Thymus (tissue), 11 donors: Measurements from ENCODE around the gene LRIG1. TPM values are rescaled to one million over a fixed set of nuclear protein-coding genes. Genes with fewer than 3 reads are reported as not detected.
"Not testable (repeated sequence)": the region's sequence is repeated elsewhere in the genome, so short reads cannot be mapped to it uniquely, and the experiment has no call there.

Experiments
- DNase-seq, 9 donors: peaks; one replicate each; pipeline ENCODE4 v3.0.0-alpha.2; 2013; ENCODE audit warnings: low spot score in 9 of 9, low read depth in 6 of 9, missing footprints in 1 of 9
- H3K27ac ChIP-seq, 2 donors: one replicate each; pipeline ENCODE4 v1.5.1; 2013; ENCODE audit warnings: control low read depth in 1 of 2, low read depth in 1 of 2, low read length in 1 of 2, mild to moderate bottlenecking in 1 of 2, moderate library complexity in 1 of 2
- H3K27me3 ChIP-seq, 2 donors: one replicate each; pipeline ENCODE4 v1.5.1; 2013; ENCODE audit warnings: low read length in 1 of 2; ENCODE audit not compliant: control insufficient read depth in 2 of 2, insufficient read depth in 1 of 2
- H3K36me3 ChIP-seq, 2 donors: one replicate each; pipeline ENCODE4 v1.5.1; 2013; ENCODE audit warnings: low read length in 1 of 2, mild to moderate bottlenecking in 1 of 2, moderate library complexity in 1 of 2; ENCODE audit not compliant: control insufficient read depth in 2 of 2, insufficient read depth in 2 of 2
- H3K4me1 ChIP-seq, 2 donors: one replicate each; pipeline ENCODE4 v1.5.1; 2013; ENCODE audit warnings: low read length in 2 of 2; ENCODE audit not compliant: control insufficient read depth in 2 of 2, insufficient read depth in 2 of 2
- H3K4me3 ChIP-seq, 2 donors: one replicate each; pipeline ENCODE4 v1.5.1; 2013; ENCODE audit warnings: low read length in 2 of 2, control low read depth in 1 of 2, mild to moderate bottlenecking in 1 of 2
- H3K9me3 ChIP-seq, 2 donors: one replicate each; pipeline ENCODE4 v1.5.1; 2013; ENCODE audit warnings: low read length in 1 of 2, mild to moderate bottlenecking in 1 of 2; ENCODE audit not compliant: control insufficient read depth in 2 of 2, insufficient read depth in 1 of 2
- WGBS: extraction: QIAGEN DNeasy Blood & Tissue Kit; methylation state at CpG from one replicate; pipeline ENCODE4 v1.1.7; 2013; 5-methylcytosine and 5-hydroxymethylcytosine counted together
- polyA plus RNA-seq: library from polyadenylated mRNA; stranded (reverse); fragments of 200-250 nt; gene quantifications from one replicate; pipeline ENCODE4 v1.2.3, GENCODE V29; 2013
- total RNA-seq: library from RNA; stranded (reverse); fragments of 120-200 nt; gene quantifications from one replicate; pipeline ENCODE4 v1.2.4, GENCODE V29; 2013
- donor health status: healthy.

LRIG1 gene
- total and polyA plus RNA-seq, 2 donors: 8.8 to 10.9 TPM

DNA sequence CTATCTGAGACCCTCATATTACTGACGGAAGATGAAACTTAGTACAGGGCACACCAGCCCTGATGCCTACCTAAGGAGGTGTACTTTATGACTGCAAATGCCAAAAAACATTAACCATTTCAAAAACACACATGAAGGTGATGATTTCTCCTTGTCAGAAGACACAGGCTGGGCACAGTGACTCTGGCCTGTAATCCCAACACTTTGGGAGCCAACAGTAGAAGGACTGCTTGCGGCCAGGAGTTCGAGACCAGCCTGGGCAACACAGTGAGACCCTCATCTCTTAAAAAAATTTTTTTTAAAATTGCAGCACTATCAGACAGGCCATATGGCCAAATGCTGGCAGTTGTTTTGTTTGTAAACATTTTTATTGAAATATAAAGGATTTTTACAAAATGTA, 73.5 kb downstream of the LRIG1 start:
- WGBS: 97% methylated on average over 3 of the region's 3 CpGs
- no peaks in the 10 kb centered on the region for H3K27me3 ChIP-seq
- H3K9me3 ChIP-seq: no peaks in the 10 kb centered on the region
- no peak overlapping the region for H3K27ac ChIP-seq
- H3K4me1 ChIP-seq: no peaks in the 10 kb centered on the region
- no peak overlapping the region for H3K4me3 ChIP-seq
- DNase-seq: no peak
- no peaks in the 10 kb centered on the region for H3K36me3 ChIP-seq

DNA sequence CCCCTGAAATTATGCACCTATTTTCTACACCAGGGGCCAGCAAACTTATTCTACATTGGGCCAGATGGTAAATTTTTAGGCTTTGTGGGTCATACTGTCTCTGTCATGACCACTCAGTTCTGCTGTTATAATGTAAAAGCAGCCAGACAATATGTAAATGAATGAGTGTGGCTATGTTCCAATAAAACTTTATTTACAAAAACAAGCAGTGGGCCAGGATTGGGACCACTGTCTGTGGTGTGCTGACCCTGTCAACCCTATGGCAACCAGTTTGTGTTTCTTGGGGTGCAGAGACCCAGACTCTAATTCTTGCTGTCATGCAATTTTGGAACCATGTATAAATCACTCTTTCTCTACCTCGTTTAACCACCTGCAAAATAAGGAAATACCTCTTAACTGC, 74.7 kb downstream of the LRIG1 start:
- Histone ChIP-seq H3K27ac (no peak overlapping the region), H3K4me3 (no peak overlapping the region), H3K27me3 (no peaks in the 10 kb centered on the region), H3K4me1 (no peaks in the 10 kb centered on the region), H3K36me3 (no peaks in the 10 kb centered on the region), H3K9me3 (peaks cover 1 to 9% of the 10 kb centered on the region in 2 donors)
- 52% methylated on average over 1 of the region's 1 CpG for WGBS
- DNase-seq: no peak

DNA sequence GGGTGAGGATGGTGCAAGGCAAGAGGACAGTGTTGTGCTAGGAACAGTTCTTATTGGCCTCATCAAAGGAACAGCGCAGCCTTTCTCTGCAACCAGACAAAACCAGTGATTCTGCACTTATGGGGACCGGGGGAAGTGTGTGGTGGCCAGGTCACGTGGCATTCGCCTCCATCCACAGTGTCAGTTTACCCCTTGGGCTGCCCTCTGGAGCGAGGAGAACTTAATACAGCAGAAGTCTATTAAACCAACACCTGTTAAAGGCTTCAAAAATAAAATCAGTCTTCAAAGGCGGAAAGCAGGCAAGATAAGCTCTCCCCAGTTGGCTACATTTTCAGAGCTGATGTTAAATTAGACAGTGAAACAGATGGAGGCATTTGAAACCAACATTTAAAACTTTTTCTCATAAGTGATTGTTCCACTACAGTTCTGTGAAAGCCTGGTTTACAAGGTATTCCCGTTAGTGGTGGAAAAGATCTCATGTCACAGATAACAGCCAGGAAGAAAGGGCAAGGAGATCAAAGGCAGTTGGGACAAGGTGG, 75.2 kb downstream of the LRIG1 start:
- DNase-seq: no peak
- WGBS: 89% methylated on average over 7 of the region's 7 CpGs
- Histone ChIP-seq H3K27me3 (no peaks in the 10 kb centered on the region), H3K27ac (no peak overlapping the region), H3K4me1 (no peaks in the 10 kb centered on the region), H3K36me3 (no peaks in the 10 kb centered on the region), H3K4me3 (no peak overlapping the region), H3K9me3 (peaks cover 1 to 13% of the 10 kb centered on the region in 2 donors)

DNA sequence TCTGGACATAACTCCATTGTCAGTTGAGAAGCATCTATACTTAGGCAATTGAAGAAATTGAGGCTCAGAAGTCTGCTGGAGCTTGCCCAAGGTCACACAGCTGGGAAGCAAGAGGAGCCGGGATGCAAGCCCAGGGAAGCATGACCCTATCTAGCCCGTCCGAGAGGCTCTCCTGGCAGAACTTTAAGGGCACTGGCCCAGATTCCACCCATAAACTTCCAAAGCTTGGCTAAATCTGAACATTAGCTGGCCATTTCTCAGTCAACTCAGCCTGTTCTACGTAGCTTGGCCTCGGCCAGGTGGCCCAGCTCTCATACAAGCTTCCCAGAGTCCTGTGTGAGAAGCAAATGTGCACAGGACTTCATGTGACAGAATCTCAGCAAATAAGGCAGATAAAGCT, 75.8 kb downstream of the LRIG1 start:
- Histone ChIP-seq H3K27me3 (no peaks in the 10 kb centered on the region), H3K4me3 (no peak overlapping the region), H3K27ac (no peak overlapping the region), H3K4me1 (no peaks in the 10 kb centered on the region), H3K36me3 (no peaks in the 10 kb centered on the region), H3K9me3 (peaks cover 1 to 14% of the 10 kb centered on the region in 2 donors)
- DNase-seq: no peak
- 96% methylated on average over 5 of the region's 5 CpGs for WGBS

DNA sequence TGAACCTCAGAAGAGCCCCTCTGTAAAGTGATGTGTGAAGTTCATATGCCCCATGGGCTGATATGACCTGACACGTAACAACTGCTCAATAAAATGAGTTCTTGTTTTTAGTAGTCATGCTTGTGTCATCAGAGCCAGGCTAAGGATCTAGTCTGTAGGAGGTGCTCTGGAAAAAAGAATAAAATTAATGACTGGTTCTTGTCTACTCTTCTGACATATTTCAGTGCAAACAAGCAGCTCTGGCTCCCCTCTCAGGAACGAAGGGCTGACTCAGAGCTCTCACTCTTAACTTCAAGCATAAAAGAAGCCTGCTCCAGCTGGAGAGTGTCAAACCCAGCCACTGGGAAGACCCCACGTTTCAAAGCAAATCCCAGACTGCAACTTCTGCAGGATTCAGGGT, 77.0 kb downstream of the LRIG1 start:
- Histone ChIP-seq H3K4me3 (no peak overlapping the region), H3K36me3 (no peaks in the 10 kb centered on the region), H3K9me3 (peaks cover 1 to 14% of the 10 kb centered on the region in 2 donors), H3K27me3 (no peaks in the 10 kb centered on the region), H3K4me1 (no peaks in the 10 kb centered on the region), H3K27ac (no peak overlapping the region)
- DNase-seq: no peak
- 77% methylated on average over 3 of the region's 3 CpGs for WGBS

DNA sequence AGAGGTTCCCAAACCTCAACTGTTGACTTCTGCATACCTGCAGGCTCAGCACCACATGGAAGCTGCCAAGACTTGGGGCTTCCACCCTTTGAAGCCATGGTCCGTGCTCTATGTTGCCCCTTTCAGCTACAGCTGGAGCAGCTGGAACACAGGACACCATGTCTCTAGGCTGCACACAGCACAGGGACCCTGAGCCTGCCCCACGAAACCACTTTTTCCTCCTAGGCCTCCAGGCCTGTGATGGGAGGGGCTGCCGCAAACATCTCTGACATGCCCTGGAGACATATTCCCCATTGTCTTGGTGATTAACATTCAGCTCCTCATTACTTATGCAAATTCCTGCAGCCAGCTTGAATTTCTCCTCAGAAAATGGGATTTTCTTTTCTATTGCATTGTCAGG, 78.9 kb downstream of the LRIG1 start:
- WGBS: over 99% methylated on average over 3 of the region's 3 CpGs
- not testable (repeated sequence) for H3K36me3 ChIP-seq, H3K4me1 ChIP-seq, H3K27ac ChIP-seq, DNase-seq, H3K4me3 ChIP-seq, H3K27me3 ChIP-seq
- peaks cover 1 to 14% of the 10 kb centered on the region in 2 donors for H3K9me3 ChIP-seq

DNA sequence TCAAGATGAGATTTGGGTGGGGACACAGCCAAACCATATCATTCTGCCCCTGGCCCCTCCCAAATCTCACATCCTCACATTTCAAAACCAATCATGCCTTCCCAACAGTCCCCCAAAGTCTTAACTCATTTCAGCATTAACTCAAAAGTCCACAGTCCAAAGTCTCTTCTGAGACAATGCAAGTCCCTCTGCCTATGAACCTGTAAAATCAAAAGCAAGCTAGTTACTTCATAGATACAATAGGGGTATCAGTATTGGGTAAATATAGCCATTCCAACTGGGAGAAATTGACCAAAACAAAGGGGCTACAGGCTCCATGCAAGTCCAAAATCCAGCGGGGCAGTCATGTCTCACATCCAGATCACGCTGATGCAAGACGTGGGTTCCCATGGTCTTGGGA, 79.7 kb downstream of the LRIG1 start:
- peaks cover 1 to 14% of the 10 kb centered on the region in 2 donors for H3K9me3 ChIP-seq
- DNase-seq, H3K36me3 ChIP-seq, H3K27me3 ChIP-seq, H3K27ac ChIP-seq, H3K4me3 ChIP-seq, H3K4me1 ChIP-seq: not testable (repeated sequence)
- WGBS: 100% methylated on average over 3 of the region's 3 CpGs

DNA sequence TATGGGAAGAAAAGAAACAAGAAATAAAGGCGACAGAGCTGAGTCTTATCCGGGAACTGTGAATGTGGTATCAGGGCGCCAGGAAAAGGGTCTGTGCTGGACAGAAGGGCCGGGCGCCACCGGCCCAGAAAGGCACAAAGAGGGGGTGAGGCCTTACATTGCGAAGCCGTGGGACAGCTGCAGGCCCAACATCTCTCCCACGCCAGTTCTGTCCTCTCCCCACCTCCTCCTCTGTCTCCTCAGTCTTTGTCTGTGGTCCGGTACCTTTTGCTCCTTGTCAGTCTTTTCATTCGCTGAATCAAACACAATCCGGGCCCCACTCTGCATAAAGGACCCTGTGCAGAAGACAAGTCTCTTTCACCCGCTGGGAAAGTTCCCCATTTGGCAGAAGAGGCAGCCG, 81.8 kb downstream of the LRIG1 start:
- Histone ChIP-seq H3K4me1 (no peaks in the 10 kb centered on the region), H3K27ac (no peak overlapping the region), H3K36me3 (peaks cover 0 to 8% of the 10 kb centered on the region in 2 donors), H3K9me3 (peaks cover 1 to 14% of the 10 kb centered on the region in 2 donors), H3K27me3 (no peaks in the 10 kb centered on the region), H3K4me3 (no peak overlapping the region)
- DNase-seq: no peak
- WGBS: 99% methylated on average over 14 of the region's 14 CpGs

DNA sequence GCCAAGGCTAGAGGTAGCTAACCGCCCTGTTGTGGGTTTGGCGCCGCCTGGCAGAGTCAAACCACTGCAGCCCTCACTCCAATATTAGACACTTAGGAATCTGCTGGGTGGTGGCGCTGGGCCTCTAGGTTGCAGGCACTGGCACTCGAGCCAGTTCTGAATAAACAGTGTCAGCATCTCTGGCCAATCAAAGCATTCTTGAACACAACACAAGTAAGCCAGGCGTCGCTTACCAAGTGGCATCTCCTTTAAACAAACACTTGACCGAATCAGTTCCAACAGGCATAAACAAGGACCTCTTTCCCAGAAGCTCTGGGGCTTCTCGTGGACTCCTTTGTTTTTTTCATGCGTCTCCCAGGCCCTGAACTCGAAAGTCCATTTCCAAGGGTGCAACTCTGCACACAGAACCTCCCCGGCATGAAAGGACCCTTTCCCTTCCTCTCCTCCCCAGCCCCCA, 82.3 kb downstream of the LRIG1 start:
- H3K9me3 ChIP-seq: peaks cover 1 to 14% of the 10 kb centered on the region in 2 donors
- H3K36me3 ChIP-seq: peaks cover 0 to 8% of the 10 kb centered on the region in 2 donors
- H3K27me3 ChIP-seq: no peaks in the 10 kb centered on the region
- no peak overlapping the region for H3K27ac ChIP-seq
- DNase-seq: no peak
- H3K4me3 ChIP-seq: no peak overlapping the region
- no peaks in the 10 kb centered on the region for H3K4me1 ChIP-seq
- WGBS: 92% methylated on average over 12 of the region's 12 CpGs
